H1 (cell line): ENCODE results near the gene EVPL.

ENCODE experiments used
- BRCA1 ChIP-seq: IDR thresholded peaks from 2 replicates; pipeline ENCODE4 v1.6.1; 2012; ENCODE audit warnings: low read depth, low read length, improper control_type of control experiment
- PHF8 ChIP-seq: fragments of 200-600 bp; sonication (generic); conservative IDR thresholded peaks from 2 replicates; pipeline ENCODE4 v1.7.1; 2012; ENCODE audit warnings: low read depth, mild to moderate bottlenecking, inconsistent platforms, low read length, moderate library complexity
- POLR2A ChIP-seq, 2 experiments: IDR thresholded peaks; 1 replicate in 1 of 2; 2 replicates in 1 of 2; pipeline ENCODE4 v1.6.1; 2011; ENCODE audit warnings: low read depth in 2 of 2, low read length in 2 of 2, mild to moderate bottlenecking in 2 of 2; ENCODE audit errors: control extremely low read depth in 1 of 2
- SIN3A ChIP-seq, 2 experiments: IDR thresholded peaks in 1 of 2; conservative IDR thresholded peaks in 1 of 2; 2 replicates each; pipeline ENCODE4 v1.6.1; 2011 to 2012; ENCODE audit warnings: low read length in 2 of 2, improper control_type of control experiment in 1 of 2, low read depth in 1 of 2, mild to moderate bottlenecking in 1 of 2
- ZNF274 ChIP-seq: IDR thresholded peaks from 2 replicates; pipeline ENCODE4 v1.7.0; 2012; ENCODE audit warnings: low read length, borderline replicate concordance; ENCODE audit errors: extremely low read depth

GRCh38 chr17:76056882-76057281 lies 29.8 kb upstream of the EVPL start:
- TF ChIP-seq PHF8 = no peak
- TF ChIP-seq POLR2A (IDR thresholded peaks at IDR 0.05; ENCODE audit: control extremely low read depth in 1 of 2, low read depth in 2 of 2, low read length in 2 of 2) = no peak
- no peak for TF ChIP-seq ZNF274
- TF ChIP-seq BRCA1 = no peak
- no peak for TF ChIP-seq SIN3A (conservative IDR thresholded peaks at IDR 0.05 in 1 of 2, IDR thresholded peaks at IDR 0.05 in 1 of 2; ENCODE audit: low read depth in 1 of 2, low read length in 2 of 2)
